Activated CD8-positive, alpha-beta memory T cell treated with anti-CD3 and anti-CD28 coated beads, Interleukin-2, amount 50 U/mL, for 1 hour (primary cell): ENCODE measurements around the gene PLAC1.

Source experiments
- DNase-seq: peaks from one replicate; pipeline ENCODE4 v3.0.0-alpha.2; 2020; ENCODE audit errors: extremely low read depth

Gene PLAC1, protein sequence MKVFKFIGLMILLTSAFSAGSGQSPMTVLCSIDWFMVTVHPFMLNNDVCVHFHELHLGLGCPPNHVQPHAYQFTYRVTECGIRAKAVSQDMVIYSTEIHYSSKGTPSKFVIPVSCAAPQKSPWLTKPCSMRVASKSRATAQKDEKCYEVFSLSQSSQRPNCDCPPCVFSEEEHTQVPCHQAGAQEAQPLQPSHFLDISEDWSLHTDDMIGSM

GRCh38 chrX:134658002-134658759, at the start of gene PLAC1:
TSS of gene PLAC1 (minus strand) at chrX:134658471. CDS start at chrX:134566682, 91,789 bp downstream.
- DNase-seq: no peak

DNA sequence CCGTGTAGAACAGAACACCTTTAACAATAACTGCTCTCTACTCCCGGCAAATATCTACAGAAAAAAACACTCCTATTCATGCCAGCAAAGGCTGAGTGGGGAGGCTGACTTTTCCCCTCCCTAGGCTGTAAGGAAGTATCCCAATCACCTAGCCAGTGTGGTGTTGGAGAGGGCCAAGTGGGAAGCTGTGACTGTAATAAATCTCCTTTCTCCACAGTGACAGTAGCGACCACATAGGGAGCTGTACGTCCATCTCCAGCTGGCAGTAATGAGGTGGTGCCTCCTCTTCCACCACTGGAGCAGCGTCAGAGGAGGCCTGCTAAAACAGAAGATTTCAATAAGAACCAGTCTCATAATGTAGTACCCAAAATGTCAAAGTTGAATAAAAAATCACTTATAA, 47.9 kb upstream of the PLAC1 start:
- no peak for DNase-seq

GRCh38 chrX:134695999-134696398, 37.7 kb upstream of the PLAC1 start:
- DNase-seq: no peak

DNA sequence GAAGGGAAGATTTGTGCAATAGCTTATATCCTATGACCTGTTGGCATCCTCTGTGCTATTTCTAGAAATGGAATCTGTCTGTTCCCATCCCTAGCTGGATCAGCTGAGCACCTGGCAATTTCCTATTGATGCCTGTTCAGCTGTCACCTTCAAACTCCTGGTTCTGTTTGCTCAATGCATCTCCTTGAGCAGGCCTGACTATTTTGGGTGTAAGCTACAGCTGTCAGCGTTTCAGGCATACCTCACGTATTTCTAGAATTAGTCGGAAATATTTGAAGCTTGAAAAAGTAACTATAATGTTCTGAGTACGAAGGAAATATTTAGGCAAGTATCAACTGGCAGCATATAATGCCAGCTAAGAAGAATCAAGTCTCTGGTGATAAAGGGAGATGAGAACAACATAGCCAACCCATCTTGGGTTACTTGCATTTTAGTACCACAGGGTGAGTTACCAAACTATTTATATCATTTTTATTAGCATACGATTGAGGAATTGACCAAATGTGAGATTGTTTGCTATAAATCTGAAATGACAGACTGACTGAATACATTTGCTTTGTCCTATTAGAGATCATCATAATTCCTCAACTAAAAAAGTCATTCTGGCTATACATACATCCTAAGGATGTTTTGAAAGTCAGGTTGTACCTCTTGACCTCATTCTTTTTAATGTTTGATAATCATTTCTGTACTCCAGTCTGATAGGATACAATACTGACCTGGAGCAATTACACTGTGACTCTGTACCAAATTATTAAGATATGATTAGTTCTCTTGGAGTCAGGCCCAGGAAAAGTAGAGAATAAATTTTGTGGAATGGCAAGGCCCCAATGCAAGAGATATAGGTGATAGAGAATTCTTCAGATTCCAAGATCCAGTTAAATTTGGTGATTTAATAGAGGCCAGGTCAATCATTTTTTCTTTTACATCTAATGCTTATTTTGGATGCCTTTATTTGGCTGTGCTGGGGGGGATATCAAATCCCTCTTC, 36.4 kb upstream of the PLAC1 start:
- DNase-seq: no peak

DNA sequence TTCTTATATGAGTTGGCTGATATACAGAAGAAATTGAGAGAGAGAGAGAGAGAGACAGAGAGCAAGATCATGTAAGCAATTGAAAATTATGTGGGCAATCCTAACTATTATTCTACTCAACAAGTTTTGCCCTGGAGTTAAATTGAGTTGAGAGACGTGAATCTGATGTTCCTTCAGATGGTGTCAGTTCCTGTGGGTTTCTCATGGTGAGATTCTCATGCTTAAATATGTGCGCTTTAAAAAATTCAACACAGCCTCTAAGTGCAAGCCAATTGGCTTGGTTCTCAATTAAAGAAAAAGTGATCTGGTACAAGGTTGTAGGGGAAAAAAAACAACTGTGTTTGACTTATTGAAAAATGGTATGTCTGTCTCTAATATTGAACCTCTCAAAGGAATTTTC, 35.4 kb upstream of the PLAC1 start:
- DNase-seq: no peak

DNA sequence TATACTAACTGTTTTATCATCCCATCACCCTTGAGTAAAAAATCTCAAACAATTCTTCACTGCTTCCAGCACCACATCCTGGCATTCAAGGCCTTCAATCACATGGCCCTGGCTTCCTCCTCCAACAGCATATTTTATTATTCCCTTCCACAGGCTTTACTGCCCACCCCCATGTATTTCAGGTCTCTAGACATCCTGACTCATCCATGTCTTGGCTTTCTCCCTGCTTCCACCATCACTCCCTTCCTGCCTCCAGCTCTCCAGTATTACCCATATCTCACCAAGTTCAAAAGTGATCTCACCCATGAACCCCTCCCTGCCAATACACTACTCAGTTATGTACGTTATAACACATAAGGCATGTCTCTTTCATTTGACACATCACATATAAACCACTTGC, 34.7 kb upstream of the PLAC1 start:
- no peak for DNase-seq

- DNase-seq: no peak
These were observed 34.0 kb upstream of the PLAC1 start for GRCh38 chrX:134692233-134692632.

DNA sequence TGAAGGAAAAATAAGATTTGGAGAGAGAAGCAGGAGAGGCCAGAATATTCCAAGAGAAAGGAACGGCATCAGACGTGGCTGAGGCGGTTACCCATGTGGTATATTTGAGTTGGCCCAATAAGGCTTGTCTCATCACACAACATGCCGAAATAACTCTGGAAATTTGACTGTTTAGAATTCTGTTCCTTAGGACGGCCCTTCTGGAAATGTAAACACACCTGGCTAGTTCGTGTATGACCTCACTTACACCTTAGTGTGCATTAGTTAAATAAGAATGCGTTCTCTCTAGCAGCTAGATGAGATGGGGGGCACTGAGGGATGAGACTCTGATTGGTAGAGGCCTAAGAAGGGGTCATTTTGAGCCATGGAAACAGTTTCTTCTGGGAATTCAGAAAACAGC, 33.2 kb upstream of the PLAC1 start:
- DNase-seq: no peak

DNA sequence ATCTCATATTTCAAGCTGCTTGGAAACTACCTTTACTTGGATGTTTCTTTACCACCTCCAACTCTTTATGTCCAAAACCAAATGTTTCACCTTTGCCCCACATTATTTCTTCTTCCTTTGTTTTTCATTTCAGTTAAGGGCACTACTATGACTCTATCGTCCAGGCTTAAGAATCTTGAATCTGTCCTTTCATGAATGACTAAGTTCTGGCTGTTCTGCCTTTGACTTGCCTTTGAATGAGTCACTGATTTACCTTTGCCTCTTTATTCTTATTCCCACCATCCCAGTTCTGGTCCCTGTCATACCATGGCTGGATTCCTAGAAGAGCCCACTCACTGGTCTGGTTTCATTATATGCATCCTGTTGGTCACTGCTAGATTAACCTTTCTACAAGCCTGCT, 30.6 kb upstream of the PLAC1 start:
- DNase-seq: no peak

- DNase-seq: no peak
These were observed 30.0 kb upstream of the PLAC1 start for GRCh38 chrX:134688031-134688823.

GRCh38 chrX:134685668-134686067, 27.4 kb upstream of the PLAC1 start:
- no peak for DNase-seq

- no peak for DNase-seq
These were observed 26.7 kb upstream of the PLAC1 start for GRCh38 chrX:134684956-134685355.

GRCh38 chrX:134683351-134684005, 25.2 kb upstream of the PLAC1 start:
- DNase-seq: no peak

DNA sequence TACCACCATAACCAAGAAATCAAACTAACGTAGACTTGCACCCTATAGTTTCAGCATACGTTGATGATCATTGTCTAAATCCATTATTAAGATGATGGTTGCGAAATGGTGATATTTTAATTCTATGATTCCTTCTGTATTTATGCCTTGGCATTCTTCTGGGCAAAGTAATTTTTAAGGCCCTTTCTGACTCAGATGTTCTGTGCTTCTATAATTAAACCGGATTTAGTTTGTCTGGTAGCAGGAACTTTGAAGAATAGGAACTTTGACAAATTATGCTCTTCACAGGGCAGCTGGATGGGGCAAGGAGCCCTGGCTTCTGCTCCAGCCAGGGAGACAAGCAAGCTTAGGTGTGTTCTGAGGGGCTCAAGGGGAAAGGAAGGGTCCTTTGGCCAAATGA, 23.8 kb upstream of the PLAC1 start:
- DNase-seq: no peak

DNA sequence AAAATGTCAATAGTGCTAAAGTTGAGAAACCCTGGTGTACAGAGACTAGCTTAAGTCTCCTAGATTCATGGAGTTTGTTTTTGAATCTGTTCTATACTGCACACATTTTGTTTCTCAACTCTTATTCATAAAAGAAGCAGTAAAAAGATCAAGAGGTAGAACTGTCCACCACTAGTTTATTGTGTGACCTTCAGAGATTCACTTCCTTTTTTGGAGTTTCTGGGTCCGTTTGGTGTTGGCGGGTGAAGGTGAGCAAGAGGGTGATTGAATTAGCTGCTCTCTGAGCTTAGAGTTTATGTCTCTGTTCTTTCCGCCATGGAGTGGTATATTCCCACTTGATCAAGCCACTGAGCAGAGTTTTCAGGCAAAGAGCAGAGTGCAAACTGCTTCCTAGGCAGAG, 21.4 kb upstream of the PLAC1 start:
- no peak for DNase-seq

DNA sequence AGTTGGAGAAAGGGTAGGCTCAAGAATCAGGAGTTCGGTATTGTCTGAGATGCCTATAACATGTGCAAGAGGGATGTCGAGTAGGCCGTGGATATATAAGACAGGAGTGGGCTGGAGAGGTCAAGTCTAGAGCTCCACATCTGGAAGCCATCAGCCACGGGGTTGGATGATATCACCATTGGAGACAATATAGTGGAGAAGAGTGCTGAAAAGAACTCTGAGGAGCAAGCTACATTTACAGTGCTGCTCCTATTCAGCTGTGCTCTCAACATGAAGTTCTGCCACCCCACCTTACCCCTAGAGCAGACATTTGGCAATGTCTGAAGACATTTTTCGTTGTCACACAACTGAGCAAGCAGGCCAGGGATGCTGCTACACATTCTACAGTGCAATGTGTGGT, 20.9 kb upstream of the PLAC1 start:
- DNase-seq: no peak

GRCh38 chrX:134677332-134677731, 19.1 kb upstream of the PLAC1 start:
- DNase-seq: no peak

DNA sequence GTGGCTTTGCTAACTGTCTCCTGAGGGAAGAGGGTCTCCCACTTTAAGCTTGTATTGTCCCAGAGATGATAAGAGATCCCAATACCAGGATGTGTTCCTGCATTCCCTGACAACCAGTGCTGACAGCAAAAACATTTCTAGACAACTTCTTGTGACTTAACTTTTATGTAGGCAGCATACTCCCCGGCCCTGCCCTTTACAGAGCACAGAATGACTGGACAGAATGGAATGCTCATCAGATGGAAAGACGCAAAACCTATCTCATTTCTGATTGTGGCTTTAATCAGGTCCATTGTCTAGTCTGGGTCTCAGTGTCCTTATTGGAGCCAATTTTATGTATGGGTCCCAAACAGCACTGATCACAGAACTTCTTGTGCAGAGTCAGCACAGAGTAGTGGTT, 18.2 kb upstream of the PLAC1 start:
- DNase-seq: no peak

DNA sequence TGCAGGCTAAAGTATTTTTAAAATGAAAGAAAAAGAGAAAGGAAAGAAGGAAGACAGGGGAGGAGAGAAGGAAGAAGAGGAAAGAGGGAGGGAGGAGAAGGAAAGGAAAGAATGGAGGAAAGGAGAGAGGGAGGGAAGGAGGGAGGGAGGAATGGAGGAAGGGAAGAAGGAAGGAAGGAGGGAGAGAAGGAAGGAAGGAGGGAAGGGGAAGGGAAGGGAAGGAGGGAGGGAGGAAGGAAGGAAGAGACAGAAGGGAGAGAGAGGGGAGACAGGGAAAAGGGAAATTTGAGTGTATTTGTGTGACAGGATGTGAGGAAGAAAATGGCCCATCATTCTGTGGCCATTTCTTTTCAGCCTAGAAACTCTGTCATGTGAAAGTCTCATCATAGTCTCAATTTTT, 14.9 kb upstream of the PLAC1 start:
- DNase-seq: no peak

DNA sequence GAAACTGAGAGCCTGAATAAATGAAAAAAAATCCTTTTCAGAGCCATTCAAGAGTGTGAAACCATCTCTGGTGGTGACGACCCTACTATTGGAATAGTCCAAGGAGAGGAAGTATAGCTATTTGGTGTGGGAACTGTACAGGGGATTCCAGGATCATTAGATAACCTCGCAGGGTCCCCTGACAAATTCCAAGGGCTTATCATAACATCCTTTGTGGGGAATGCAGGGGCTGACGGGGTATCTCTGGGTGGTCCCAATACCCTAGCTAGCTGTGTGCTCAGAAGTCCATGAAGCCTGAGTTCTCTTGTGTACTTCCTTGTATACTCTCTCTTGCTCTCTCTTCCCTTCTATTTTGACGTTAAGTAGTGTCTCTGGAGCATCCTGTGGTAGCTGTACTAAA, 13.8 kb upstream of the PLAC1 start:
- DNase-seq: no peak

- DNase-seq: no peak
These were observed 13.0 kb upstream of the PLAC1 start for GRCh38 chrX:134671294-134671693.
